SK-N-SH (cell line): Measurements from ENCODE around the gene MMP8. TPM values are rescaled to one million over a fixed set of nuclear protein-coding genes. Genes with fewer than 3 reads are reported as not detected.

Experiments
- CTCF ChIA-PET: fragments of 300-600, 350-600 bp; formaldehyde crosslinking; extraction: SDS; loops from one replicate; lab custom pipeline; 2021; lab: Yijun Ruan, JAX
- POLR2A ChIA-PET: fragments of 350-600 bp; sonication (Branson Sonifier 250); formaldehyde crosslinking; extraction: SDS; loops from one replicate; lab custom pipeline; 2020; ENCODE audit warnings: antibody characterized with exemption, inconsistent platforms; lab: Yijun Ruan, JAX
- DNase-seq: peaks from one replicate; pipeline ENCODE4 v3.0.0; 2012
- H2AFZ ChIP-seq: fragments of 200-600 bp; sonication (generic); 2 replicates; pipeline ENCODE4 v1.8.1; 2016; ENCODE audit warnings: antibody characterized with exemption, mild to moderate bottlenecking, low read depth
- H3F3A ChIP-seq: fragments of 200-600 bp; sonication (generic); replicated peaks from 2 replicates; pipeline ENCODE3; 2016; ENCODE audit warnings: antibody characterized with exemption, mild to moderate bottlenecking; ENCODE audit not compliant: insufficient read depth
- H3K27ac ChIP-seq, 2 experiments: fragments of 200-500 bp in 1 of 2; fragments of 200-600 bp in 1 of 2; sonication (Bioruptor generic) in 1 of 2; sonication (generic), shearing (Covaris generic) in 1 of 2; 2 replicates each; pipeline versions ENCODE4 v1.5.1 to v1.6.1; 2014 to 2016; ENCODE audit warnings: low read depth in 2 of 2, inconsistent platforms in 1 of 2, low read length in 1 of 2, mild to moderate bottlenecking in 1 of 2, mixed read lengths in 1 of 2
- H3K27me3 ChIP-seq: fragments of 200-600 bp; sonication (generic), shearing (Covaris generic); 2 replicates; pipeline ENCODE4 v1.6.1; 2016; ENCODE audit warnings: mixed run types; ENCODE audit not compliant: insufficient read depth
- H3K36me3 ChIP-seq, 2 experiments: fragments of 200-500 bp in 1 of 2; fragments of 200-600 bp in 1 of 2; sonication (Bioruptor generic) in 1 of 2; sonication (generic) in 1 of 2; replicated peaks in 1 of 2; 2 replicates each; pipeline versions ENCODE3 to v1.5.1; 2014 to 2016; ENCODE audit warnings: low read length in 1 of 2, mild to moderate bottlenecking in 1 of 2; ENCODE audit not compliant: insufficient read depth in 2 of 2, control insufficient read depth in 1 of 2
- H3K4me1 ChIP-seq, 2 experiments: fragments of 200-500 bp in 1 of 2; fragments of 200-600 bp in 1 of 2; sonication (Bioruptor generic) in 1 of 2; sonication (generic), shearing (Covaris generic) in 1 of 2; 2 replicates each; pipeline versions ENCODE4 v1.5.1 to v1.6.1; 2014 to 2016; ENCODE audit warnings: low read depth in 1 of 2, low read length in 1 of 2, mixed run types in 1 of 2; ENCODE audit not compliant: insufficient read depth in 2 of 2, control insufficient read depth in 1 of 2
- H3K4me2 ChIP-seq: fragments of 200-600 bp; sonication (generic), shearing (Covaris generic); 2 replicates; pipeline ENCODE4 v1.6.1; 2017; ENCODE audit warnings: mixed run types
- H3K4me3 ChIP-seq, 2 experiments: fragments of 200-500 bp in 1 of 2; fragments of 200-600 bp in 1 of 2; sonication (Bioruptor generic) in 1 of 2; sonication (generic), shearing (Covaris generic) in 1 of 2; 2 replicates each; pipeline versions ENCODE4 v1.5.1 to v1.8.1; 2014 to 2016; ENCODE audit warnings: low read depth in 2 of 2, inconsistent platforms in 1 of 2, low read length in 1 of 2, mild to moderate bottlenecking in 1 of 2, mixed read lengths in 1 of 2, moderate library complexity in 1 of 2
- H3K79me2 ChIP-seq: fragments of 200-600 bp; sonication (generic); 2 replicates; pipeline ENCODE4 v1.8.1; 2017; ENCODE audit warnings: mild to moderate bottlenecking; ENCODE audit not compliant: insufficient read depth
- H3K9ac ChIP-seq: fragments of 200-600 bp; sonication (generic); 2 replicates; pipeline ENCODE4 v1.6.1; 2017; ENCODE audit warnings: mixed run types
- H3K9me2 ChIP-seq: fragments of 200-600 bp; sonication (generic); 2 replicates; pipeline ENCODE4 v1.6.1; 2017; ENCODE audit warnings: mixed run types
- H3K9me3 ChIP-seq: fragments of 200-600 bp; sonication (generic); 2 replicates; pipeline ENCODE4 v1.6.1; 2017; ENCODE audit warnings: mixed run types, mild to moderate bottlenecking, moderate library complexity
- H4K20me1 ChIP-seq: fragments of 200-600 bp; sonication (generic); 2 replicates; pipeline ENCODE4 v1.6.1; 2017; ENCODE audit warnings: mild to moderate bottlenecking, mixed run types; ENCODE audit not compliant: insufficient read depth
- CTCF ChIP-seq: fragments of 200-600 bp; sonication (generic); IDR thresholded peaks from 2 replicates; pipeline ENCODE4 v1.6.1; 2017; ENCODE audit warnings: antibody characterized with exemption, mild to moderate bottlenecking, moderate library complexity
- EP300 ChIP-seq, 2 experiments: IDR thresholded peaks; 2 replicates each; pipeline versions ENCODE4 v1.4.0 to v1.6.1; 2012; ENCODE audit warnings: borderline replicate concordance in 1 of 2, low read depth in 1 of 2, low read length in 1 of 2
- FOSL2 ChIP-seq: IDR thresholded peaks from 2 replicates; pipeline ENCODE4 v1.4.0; 2012; ENCODE audit warnings: low read depth, mild to moderate bottlenecking, moderate library complexity, borderline replicate concordance
- FOXJ3 ChIP-seq: sonication (generic); formaldehyde crosslinking; IDR thresholded peaks from 2 replicates; pipeline ENCODE4 v1.5.1; 2020; ENCODE audit warnings: mild to moderate bottlenecking, missing genetic modification reagents
- FOXM1 ChIP-seq: IDR thresholded peaks from 2 replicates; pipeline ENCODE4 v1.4.0; 2012; ENCODE audit warnings: low read depth, mild to moderate bottlenecking
- GABPA ChIP-seq: IDR thresholded peaks from 2 replicates; pipeline ENCODE4 v1.4.0; 2012; ENCODE audit warnings: low read depth, mild to moderate bottlenecking
- IRF3 ChIP-seq: fragments of 150-350 bp; IDR thresholded peaks from 2 replicates; pipeline ENCODE4 v1.6.1; 2016; ENCODE audit warnings: mild to moderate bottlenecking, low read depth, low read length
- NFIC ChIP-seq: IDR thresholded peaks from 2 replicates; pipeline ENCODE4 v1.4.0; 2012; ENCODE audit warnings: borderline replicate concordance
- POLR2AphosphoS5 ChIP-seq: IDR thresholded peaks from 2 replicates; pipeline ENCODE4 v1.6.1; 2012; ENCODE audit warnings: low read depth, low read length
- RCOR1 ChIP-seq: fragments of 150-350 bp; IDR thresholded peaks from 2 replicates; pipeline ENCODE4 v1.6.1; 2017; ENCODE audit warnings: antibody characterized with exemption, low read length
- RFX5 ChIP-seq: IDR thresholded peaks from 2 replicates; pipeline ENCODE4 v1.6.1; 2012; ENCODE audit warnings: mild to moderate bottlenecking, improper control_type of control experiment, low read length
- RXRA ChIP-seq: IDR thresholded peaks from 2 replicates; pipeline ENCODE4 v1.4.0; 2012; ENCODE audit warnings: low read depth, mild to moderate bottlenecking, borderline replicate concordance
- SIN3A ChIP-seq: IDR thresholded peaks from 2 replicates; pipeline ENCODE4 v1.6.1; 2012; ENCODE audit warnings: low read depth, mild to moderate bottlenecking, low read length, moderate library complexity, borderline replicate concordance
- TCF12 ChIP-seq: IDR thresholded peaks from 2 replicates; pipeline ENCODE4 v1.4.0; 2012
- USF1 ChIP-seq: IDR thresholded peaks from 2 replicates; pipeline ENCODE4 v1.4.0; 2012; ENCODE audit warnings: low read depth, borderline replicate concordance
- ZBTB33 ChIP-seq: IDR thresholded peaks from 2 replicates; pipeline ENCODE4 v1.4.0; 2012; ENCODE audit warnings: low read depth, borderline replicate concordance
- WGBS: methylation state at CpG from one replicate; pipeline ENCODE4 v1.1.6; 2017; ENCODE audit warnings: low lambda C conversion rate; 5-methylcytosine and 5-hydroxymethylcytosine counted together
- polyA plus RNA-seq, 3 experiments: library from polyadenylated mRNA; depleted of rRNA; stranded (reverse); fragments of >200 nt; gene quantifications; 2 replicates each; pipeline ENCODE4 v1.2.3, GENCODE V29; 2012

Gene MMP8
- polyA plus RNA-seq, 1 of the 3 experiments (the other 2 are of a cell fraction), result 0.07 TPM

- no peak for DNase-seq
- no peak overlapping the region for H3K4me3 ChIP-seq
- no peaks in the 10 kb centered on the region; the same call in 1 of the 2 replicates for H3K27me3 ChIP-seq
- TF ChIP-seq GABPA (no peak), ZBTB33 (no peak), RFX5 (no peak), EP300 (IDR thresholded peaks at IDR 0.05; ENCODE audit: borderline replicate concordance in 1 of 2, low read depth in 1 of 2, low read length in 1 of 2) (no peak), TCF12 (no peak), RCOR1 (no peak), CTCF (no peak), IRF3 (no peak), FOXJ3 (CRISPR knock-in tag) (no peak), FOSL2 (no peak), SIN3A (no peak), RXRA (no peak), USF1 (no peak), POLR2AphosphoS5 (no peak), FOXM1 (no peak), NFIC (no peak)
- H3K36me3 ChIP-seq, result no peaks in the 10 kb centered on the region
- H3F3A ChIP-seq, result peaks cover 31% of the 10 kb centered on the region
- 61% methylated on average over 2 of the region's 2 CpGs for WGBS
- H4K20me1 ChIP-seq, result no peaks in the 10 kb centered on the region
- no peak overlapping the region for H2AFZ ChIP-seq
- H3K9ac ChIP-seq, result no peak overlapping the region
- H3K4me2 ChIP-seq, result no peak overlapping the region
- H3K9me3 ChIP-seq, result no peaks in the 10 kb centered on the region
- ChIA-PET CTCF (interaction anchor here (0.7 kb wide), 1 partner anchor 11 kb away, joined by 3 read pairs; no protein-coding TSS in a partner anchor), POLR2A (no interaction called here)
- H3K79me2 ChIP-seq, result no peaks in the 10 kb centered on the region
- H3K4me1 ChIP-seq, result peaks cover 0 to 31% of the 10 kb centered on the region in 2 experiments; a peak in 2 of 4 replicates
- H3K27ac ChIP-seq, result no peak overlapping the region
- no peaks in the 10 kb centered on the region for H3K9me2 ChIP-seq
These were observed 33.2 kb upstream of the MMP8 start for GRCh38 chr11:102757823-102758549.
